Measurements from ENCODE around the gene OVCA2. TPM values are rescaled to one million over a fixed set of nuclear protein-coding genes. Genes with fewer than 3 reads are reported as not detected.

OVCA2 gene
- total and polyA plus RNA-seq, 4 donors = 11.1 to 55.4 (median 37.4) TPM

- Histone ChIP-seq H3K4me1 (ENCODE audit: control insufficient read depth in 5 of 5, insufficient read depth in 5 of 5, low read length in 5 of 5) (peaks cover 2 to 17% (median 9%) of the 10 kb centered on the region in 5 donors), H3K4me3 (no peak overlapping the region), H3K36me3 (ENCODE audit: control insufficient read depth in 4 of 4, insufficient read depth in 4 of 4, low read length in 4 of 4) (peaks cover 0 to 16% (median 10%) of the 10 kb centered on the region in 4 donors), H3K9ac (ENCODE audit: insufficient read depth in 1 of 2, low read length in 2 of 2) (no peak overlapping the region), H3K27ac (ENCODE audit: low read depth in 1 of 2, low read length in 1 of 2) (no peak overlapping the region), H3K9me3 (ENCODE audit: control insufficient read depth in 4 of 4, insufficient read depth in 3 of 4, low read length in 3 of 4) (no peaks in the 10 kb centered on the region), H3K27me3 (ENCODE audit: control insufficient read depth in 3 of 3, insufficient read depth in 3 of 3, low read length in 2 of 3) (peaks cover 0 to 2% (median 0%) of the 10 kb centered on the region in 3 donors)
- ATAC-seq (ENCODE audit: insufficient read depth, low FRiP score) (no peak), DNase-seq (no peak)
- 80 to 93% methylated on average over 6 of the region's 6 CpGs for WGBS, 2 donors
- no peak for TF ChIP-seq CTCF (IDR thresholded peaks at IDR 0.05; ENCODE audit: control extremely low read depth, extremely low read depth)
Observed at GRCh38 chr17:2043785-2044184, 2.0 kb downstream of the OVCA2 start.

- 92 to 93% methylated on average over 5 of the region's 5 CpGs for WGBS, 2 donors
- no peak for TF ChIP-seq CTCF (IDR thresholded peaks at IDR 0.05; ENCODE audit: control extremely low read depth, extremely low read depth)
- Histone ChIP-seq H3K27ac (ENCODE audit: low read depth in 1 of 2, low read length in 1 of 2) (no peak overlapping the region), H3K27me3 (ENCODE audit: control insufficient read depth in 3 of 3, insufficient read depth in 3 of 3, low read length in 2 of 3) (peaks cover 0 to 2% (median 0%) of the 10 kb centered on the region in 3 donors), H3K36me3 (ENCODE audit: control insufficient read depth in 4 of 4, insufficient read depth in 4 of 4, low read length in 4 of 4) (peaks cover 0 to 16% (median 10%) of the 10 kb centered on the region in 4 donors), H3K4me3 (no peak overlapping the region), H3K4me1 (ENCODE audit: control insufficient read depth in 5 of 5, insufficient read depth in 5 of 5, low read length in 5 of 5) (peaks cover 7 to 23% (median 15%) of the 10 kb centered on the region in 5 donors), H3K9me3 (ENCODE audit: control insufficient read depth in 4 of 4, insufficient read depth in 3 of 4, low read length in 3 of 4) (no peaks in the 10 kb centered on the region), H3K9ac (ENCODE audit: insufficient read depth in 1 of 2, low read length in 2 of 2) (no peak overlapping the region)
- ATAC-seq (ENCODE audit: insufficient read depth, low FRiP score) = no peak
- DNase-seq = no peak
Observed at GRCh38 chr17:2044263-2044894, 2.6 kb downstream of the OVCA2 start.

GRCh38 chr17:2047590-2047989 is 5.8 kb downstream of the OVCA2 start:
- no peak overlapping the region for H3K9ac ChIP-seq (ENCODE audit: insufficient read depth in 1 of 2, low read length in 2 of 2)
- H3K36me3 ChIP-seq (ENCODE audit: control insufficient read depth in 4 of 4, insufficient read depth in 4 of 4, low read length in 4 of 4) = peaks cover 0 to 12% (median 6%) of the 10 kb centered on the region in 4 donors
- peaks cover 0 to 8% (median 2%) of the 10 kb centered on the region in 3 donors for H3K27me3 ChIP-seq (ENCODE audit: control insufficient read depth in 3 of 3, insufficient read depth in 3 of 3, low read length in 2 of 3)
- H3K9me3 ChIP-seq (ENCODE audit: control insufficient read depth in 4 of 4, insufficient read depth in 3 of 4, low read length in 3 of 4) = no peaks in the 10 kb centered on the region
- no peak for TF ChIP-seq CTCF (IDR thresholded peaks at IDR 0.05; ENCODE audit: control extremely low read depth, extremely low read depth)
- no peak overlapping the region for H3K27ac ChIP-seq (ENCODE audit: low read depth in 1 of 2, low read length in 1 of 2)
- peaks cover 7 to 17% (median 12%) of the 10 kb centered on the region in 5 donors for H3K4me1 ChIP-seq (ENCODE audit: control insufficient read depth in 5 of 5, insufficient read depth in 5 of 5, low read length in 5 of 5)
- DNase-seq = no peak
- WGBS, 2 donors = 88 to 94% methylated on average over 6 of the region's 6 CpGs
- ATAC-seq (ENCODE audit: insufficient read depth, low FRiP score) = no peak
- H3K4me3 ChIP-seq = no peak overlapping the region
